Embryonic facial prominence (tissue), 1 donor: ENCODE results near the gene MUL1.

Source experiments
- DNase-seq: peaks from one replicate; pipeline ENCODE4 v3.0.0-alpha.2; 2016; ENCODE audit errors: extremely low spot score

The MUL1 gene

DNA sequence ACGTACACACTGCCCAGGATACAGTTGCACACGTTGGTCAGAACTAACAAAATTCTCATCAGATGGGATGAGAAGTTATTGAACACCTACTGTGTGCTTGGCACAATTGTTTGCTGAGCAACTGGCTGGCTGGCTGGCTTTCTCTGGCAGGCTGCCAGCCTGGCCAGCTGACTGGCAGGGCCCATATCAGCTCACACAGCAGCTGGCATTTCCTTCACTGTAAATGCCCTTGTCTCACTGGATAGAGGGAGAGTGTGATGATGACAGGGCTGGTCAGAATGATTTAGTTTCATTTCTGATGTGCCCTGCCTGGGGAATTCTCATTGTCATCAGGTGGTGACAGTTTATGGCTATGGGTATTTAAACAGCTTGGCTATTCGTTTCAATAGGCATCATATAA lies 37.8 kb downstream of the MUL1 start:
- DNase-seq = no peak

DNA sequence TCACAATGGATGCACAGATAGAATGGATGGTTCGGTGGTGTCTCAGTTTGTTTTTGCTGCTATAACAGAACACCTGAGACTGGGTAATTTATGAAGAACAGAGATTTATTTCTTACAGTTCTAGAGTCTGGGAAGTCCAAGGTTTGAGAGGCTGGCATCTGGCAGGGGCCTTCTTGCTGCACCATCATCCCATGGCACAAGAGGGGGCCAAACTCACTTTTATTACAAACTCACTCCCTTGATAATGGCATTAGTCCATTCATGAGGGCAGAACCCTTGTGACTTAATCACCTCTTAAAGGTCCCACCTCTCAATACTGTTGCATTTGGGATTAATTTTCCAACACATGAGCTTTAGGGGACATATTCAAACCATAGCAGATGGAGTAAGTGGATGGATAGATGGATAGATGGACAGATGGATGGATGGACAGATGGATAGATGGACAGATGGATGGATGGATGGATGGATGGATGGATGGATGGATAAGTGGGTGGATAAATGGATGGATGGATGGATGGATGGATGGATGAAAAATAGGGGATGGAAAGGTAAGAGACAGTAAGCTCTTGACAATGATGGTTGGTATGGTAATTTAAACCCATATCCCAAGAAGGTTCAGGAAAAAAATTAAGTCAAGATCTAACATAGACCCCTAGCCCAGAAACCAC lies 38.4 kb downstream of the MUL1 start:
- no peak for DNase-seq

DNA sequence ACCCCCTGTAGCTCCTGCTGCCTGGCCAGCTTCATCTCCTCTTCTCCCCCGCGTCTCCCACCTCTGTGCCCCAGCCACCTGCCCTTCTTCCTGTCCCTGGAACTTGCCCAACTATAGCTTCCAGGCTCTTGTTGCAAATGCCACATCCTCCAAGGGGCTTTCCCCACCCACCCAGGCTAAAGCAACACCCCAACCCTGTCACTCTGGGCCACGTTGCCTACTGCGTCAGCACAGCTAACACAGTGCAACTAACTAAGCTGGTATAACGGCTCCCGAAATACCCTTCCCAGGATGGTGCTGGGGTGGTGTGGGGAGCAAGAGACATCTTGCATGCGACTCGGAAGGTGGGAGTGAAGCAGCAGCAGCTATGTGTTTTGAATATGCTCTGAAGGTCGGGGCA lies 41.7 kb downstream of the MUL1 start:
- no peak for DNase-seq

DNA sequence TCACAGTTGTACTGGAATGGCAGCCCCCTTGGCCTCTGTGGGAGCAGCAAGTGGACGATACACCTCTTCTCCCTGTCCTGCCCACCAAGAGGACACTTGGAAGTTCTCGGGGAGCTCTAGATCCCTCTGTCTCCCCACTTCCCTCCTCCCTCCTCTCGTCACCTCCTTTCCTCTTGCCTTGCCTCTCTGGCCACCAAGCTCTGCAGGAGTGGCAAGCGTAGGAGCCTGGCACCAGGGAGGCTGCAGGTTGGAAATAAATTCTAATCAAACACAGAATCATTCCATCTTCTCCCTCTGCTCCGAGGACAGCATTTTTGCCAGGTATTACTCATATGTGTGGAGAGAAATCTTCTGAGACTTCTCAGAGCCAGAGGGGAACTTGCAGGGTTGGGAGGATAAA lies 42.8 kb downstream of the MUL1 start:
- DNase-seq = no peak

DNA sequence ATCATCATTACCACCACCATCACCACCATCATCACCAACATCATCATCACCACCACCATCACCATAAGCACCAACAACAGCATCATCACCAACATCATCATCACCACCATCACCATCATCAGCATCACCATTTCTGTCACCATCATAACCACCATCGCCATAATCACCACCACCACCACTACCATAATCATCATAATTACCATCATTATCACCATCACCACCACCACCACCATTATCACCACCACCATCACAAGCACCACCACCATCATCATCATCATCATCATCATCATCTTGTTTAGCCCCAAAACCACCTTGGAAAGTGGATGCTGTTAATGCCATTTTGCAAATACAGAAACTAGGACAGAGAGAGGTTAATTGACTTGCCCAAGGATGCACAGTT lies 44.4 kb downstream of the MUL1 start:
- no peak for DNase-seq

DNA sequence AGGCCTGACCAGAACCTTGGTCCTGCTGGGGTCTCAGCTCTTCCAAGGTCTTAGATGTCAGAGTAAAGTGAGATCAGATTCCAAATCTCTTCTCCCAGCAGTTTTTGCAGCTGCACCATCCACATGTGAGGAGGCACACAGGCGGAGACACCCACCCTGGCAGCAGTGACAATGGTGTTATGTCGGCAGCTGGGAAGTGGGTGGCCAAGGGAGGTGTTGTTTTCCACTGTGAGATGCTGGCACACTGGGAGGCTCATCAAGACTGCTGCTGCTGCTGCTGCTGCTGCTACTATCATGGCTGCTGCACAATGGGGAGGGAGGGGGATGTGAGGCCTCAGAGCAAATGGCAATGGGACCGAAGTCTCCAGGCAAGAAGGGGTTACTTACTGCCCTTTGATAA lies 45.6 kb downstream of the MUL1 start:
- DNase-seq = no peak

DNA sequence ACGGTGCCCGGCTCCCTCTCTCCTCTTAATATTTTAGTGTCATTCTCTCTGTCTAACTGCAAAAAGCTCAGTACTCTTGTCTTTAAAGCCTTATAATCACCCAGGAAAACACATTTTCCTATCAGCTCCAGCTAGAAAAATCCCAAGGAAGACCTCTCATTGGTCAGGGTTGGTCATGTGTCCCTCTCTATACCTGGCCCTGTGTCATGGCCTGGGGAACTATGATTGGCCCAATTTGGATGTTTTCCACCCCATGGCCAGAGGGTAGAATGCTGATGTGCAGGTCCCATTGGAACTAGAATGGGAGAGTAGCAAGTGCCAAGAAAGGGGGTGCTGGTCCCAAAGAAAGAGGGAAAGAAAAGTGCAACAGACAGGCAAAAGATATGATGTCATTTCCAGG lies 49.2 kb downstream of the MUL1 start:
- no peak for DNase-seq

DNA sequence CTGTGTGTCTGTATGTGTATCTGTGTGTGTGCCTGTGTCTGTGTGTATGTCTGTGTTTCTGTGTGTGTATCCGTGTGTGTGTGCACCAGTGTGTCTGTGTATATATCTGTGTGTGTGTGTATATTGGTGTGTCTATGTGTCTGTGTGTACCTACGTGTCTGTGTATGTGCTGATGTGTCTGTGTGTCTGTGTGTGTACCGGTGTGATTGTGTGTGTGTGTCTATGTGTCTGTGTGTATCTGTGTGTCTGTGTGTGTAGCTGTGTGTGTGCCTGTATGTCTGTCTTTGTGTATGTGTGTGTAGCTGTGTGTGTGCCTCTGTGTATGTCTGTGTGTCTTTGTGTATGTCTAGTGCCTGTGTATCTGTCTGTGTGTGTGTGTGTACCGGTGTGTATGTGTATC lies 53.9 kb downstream of the MUL1 start:
- no peak for DNase-seq

DNA sequence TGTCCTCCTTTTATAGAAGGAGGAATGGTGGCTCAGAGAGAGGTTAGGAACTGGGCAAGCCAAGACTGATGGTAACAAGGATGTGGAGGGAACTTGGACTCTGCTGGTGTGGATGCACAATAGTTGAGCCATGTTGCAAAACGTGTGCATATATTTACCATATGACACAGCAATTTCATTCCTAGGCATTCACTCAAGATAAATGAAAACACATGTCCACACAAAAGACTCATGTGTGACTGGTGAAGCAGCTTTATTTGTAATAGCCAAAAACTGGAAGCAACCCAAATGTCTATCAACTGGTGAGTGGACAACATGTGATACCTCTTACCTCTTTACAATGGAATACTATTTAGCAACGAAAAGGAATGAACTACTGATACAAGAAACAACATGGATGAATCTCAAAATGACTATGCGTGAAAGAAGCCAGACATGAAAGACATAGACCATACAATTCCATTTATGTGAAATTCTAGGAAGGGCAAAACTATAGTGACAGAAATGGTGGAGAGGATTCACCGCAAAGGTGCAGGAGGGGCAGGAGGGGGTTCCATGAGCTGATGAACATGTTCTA lies 58.1 kb downstream of the MUL1 start:
- DNase-seq = no peak
